CD4-positive, alpha-beta T cell treated with Interleukin-15 for 1 hour (primary cell): Measurements from ENCODE around the gene KIF26A.

Experiments used
- DNase-seq: peaks from one replicate; pipeline ENCODE4 v3.0.0-alpha.2; 2020

Gene KIF26A

DNA sequence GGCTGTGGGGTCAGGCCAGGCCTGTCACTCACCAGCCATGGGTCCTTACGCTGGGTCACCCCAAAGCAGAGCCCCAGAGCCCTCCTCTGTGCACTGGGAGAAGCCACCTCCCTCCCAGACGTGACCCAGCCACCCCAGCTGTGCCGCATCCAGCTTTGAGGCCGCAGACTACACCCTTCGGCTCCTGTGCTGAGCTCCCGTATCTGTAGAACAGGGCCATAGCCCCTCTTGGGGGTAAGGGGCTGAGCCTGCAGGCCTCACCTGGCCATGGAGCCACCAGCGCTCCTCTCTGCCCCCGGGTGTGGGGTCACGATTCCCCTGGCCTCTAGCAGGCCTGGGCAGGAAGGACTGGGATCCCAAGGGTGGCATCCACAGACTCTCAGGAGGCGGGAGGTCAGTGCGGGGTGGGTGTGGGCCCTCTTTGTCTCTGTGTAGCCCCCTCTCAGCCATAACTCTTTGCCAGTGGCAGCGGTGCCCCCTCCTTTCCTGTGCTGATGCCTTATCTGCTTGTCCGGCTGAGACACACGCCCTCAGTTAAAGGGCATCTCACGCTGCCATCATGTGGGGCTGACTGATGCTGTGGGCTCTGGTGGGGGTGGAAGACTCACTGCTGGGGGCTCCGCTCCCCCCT is 36.6 kb upstream of the KIF26A start:
- peak; percentile 13 for DNase-seq

DNA sequence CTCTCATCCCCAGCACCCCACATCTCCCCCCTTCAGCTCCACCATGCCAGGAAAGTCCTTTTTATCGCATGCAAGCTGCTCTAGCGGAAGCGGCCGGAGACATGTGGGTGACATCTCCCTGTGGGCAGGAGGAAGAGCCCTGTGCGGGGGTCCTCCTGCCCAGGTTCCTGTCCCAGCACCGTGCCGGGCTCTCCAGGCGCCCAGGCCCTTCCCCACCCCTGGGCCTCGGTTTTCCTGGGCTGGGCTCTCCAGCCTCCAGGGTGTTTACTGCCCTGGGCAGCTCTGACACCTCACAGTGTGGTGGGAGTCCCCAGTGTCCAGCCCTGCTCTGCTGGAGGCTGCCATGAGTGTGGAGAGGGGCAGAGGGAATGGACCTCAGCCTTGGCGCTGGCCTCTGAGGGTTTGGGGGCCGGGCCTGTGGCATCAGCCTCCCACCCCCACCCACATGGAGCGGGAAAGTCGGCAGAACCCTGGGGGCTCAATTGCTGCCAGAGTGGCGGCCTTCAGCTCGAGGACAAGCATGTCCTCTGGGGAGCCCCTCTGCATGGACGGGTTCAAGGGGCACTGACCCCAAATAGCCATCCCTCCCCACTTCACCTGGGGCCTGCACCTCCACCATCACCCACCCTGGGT is 36.0 kb upstream of the KIF26A start:
- peak; percentile 1 for DNase-seq

DNA sequence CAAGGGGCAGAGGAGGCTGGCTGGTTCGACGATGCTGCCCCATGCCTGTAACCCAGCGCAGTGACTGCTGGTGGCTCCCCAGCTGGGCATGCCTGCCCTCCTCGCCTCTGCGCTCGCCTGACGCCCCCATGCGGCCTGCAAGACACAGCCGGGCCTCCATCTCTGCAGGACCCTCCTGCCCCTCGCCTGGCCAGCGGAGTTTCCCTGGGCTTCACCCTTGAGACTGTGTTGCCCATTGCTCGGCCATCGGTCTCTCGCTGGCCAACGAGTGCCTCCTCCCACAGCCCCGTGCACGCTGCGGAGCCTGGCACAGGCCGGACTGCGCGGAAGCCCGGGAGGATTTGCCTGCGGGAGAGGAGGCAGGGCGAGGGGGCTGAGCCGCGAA is 35.3 kb upstream of the KIF26A start:
- no peak for DNase-seq

DNA sequence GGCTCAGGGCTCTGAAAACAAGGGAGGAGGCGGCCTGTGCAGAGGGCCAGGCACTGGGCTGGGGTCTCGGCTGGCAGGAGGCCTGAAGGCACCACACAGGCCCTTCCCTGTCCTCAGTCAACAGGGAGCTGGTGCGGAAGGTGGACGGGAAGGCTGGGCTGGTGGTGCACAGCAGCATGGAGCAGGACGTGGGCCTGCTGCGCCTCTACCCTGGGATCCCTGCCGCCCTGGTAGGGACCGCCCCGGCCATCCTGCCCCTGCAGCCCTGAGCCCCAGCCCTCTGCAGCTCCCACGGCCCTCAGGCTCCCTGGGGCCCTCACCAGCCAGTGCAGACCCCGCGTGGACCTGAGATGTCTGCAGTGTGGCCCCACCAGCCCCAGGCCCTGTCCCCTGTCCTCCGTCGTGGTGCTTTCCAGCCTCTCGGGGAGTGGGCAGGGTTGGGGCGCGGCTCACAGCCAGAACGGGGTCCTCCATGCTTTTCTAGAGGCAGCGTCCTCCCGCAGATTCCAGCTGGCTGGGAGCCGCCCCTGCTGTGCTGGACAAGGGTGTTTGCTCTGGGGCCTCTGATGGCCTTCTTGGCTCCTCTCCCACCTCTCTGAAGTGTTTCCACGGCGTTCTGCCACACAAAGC is 34.8 kb upstream of the KIF26A start:
- peak; percentile 1 for DNase-seq

GRCh38 chr14:104104076-104104901 is 34.1 kb upstream of the KIF26A start:
- DNase-seq = peak; percentile 9

DNA sequence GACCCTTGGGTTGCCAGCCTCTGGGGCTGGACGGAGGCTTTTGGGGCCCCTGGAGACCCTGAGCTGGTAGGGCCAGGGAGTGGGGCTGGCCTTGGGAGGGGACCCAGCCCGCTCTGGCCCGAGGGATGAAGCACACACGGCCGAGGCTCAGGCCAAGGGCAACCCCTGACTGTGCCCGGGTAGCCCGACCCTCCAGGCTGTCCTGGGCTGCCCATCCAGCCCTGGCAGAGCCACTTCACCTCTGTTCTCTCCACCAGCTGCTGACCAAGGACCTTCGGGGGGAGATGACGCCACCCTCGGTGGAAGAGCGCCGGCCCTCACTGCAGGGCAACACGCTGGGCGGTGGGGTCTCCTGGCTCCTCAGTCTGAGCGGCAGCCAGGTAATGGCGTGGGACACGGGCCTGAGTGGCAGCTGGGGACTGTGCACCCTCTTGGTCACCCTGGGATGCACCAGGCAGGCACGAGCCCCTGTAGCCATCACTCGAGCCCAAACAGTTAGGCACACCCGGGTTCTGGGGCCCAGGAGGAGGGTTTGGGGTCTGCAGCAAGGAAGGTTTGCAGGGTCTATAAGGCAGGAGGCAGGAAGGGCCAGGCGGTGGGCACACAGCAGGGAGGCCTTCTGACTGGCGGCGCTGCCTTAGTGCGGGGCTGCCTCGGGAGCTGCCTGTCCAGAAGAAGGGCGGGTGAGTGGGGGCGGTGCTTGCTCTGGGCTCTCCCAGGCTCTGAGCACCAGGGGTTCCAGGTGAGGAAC is 33.1 kb upstream of the KIF26A start:
- DNase-seq = peak; percentile 16

GRCh38 chr14:104105822-104106470 is 32.4 kb upstream of the KIF26A start:
- DNase-seq = peak; percentile 12

DNA sequence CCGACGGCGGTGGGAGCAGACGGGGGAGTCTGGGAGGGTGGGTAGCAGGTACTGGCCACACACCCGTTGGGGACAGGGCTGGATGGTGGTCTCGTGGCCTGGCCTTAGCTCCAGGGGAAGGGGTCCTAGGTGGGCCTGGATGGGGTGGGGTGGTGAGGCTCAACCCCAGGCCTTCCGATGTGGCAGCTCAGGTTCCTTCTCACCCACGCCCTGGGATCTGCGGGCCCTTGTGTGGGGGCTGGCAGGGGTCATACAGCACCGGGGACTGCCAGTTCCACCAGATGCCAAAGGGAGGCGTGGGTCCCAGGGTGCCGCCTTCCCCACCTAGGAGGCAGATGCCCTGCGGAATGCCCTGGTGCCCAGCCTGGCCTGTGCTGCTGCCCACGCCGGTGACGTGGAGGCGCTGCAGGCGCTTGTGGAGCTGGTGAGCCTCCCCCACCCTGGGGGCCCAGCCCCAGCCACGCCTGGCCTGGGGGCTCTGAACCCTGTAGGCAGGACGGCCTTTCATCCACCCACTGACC is 31.9 kb upstream of the KIF26A start:
- DNase-seq = peak; percentile 11

DNA sequence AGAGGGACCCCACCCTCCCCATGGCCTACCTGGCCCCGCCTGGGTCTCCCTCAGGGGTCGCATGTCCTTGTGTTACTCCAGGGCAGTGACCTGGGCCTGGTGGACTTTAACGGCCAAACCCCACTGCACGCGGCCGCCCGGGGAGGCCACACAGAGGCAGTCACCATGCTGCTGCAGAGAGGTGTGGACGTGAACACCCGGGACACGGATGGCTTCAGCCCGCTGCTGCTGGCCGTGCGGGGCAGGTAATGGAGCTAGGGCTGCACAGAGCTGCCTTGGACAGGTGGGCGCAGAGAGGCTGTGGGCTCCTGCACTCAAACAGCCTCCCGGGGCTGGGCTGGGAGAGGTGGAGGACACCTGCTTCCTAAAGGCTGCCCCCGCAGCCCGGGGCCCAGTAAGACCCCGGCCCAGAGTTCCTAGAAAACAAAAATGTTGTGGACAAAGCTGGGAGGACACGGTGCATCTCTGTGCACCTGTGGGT is 31.2 kb upstream of the KIF26A start:
- DNase-seq = peak; percentile 11

- DNase-seq = peak; percentile 13
These were observed 30.5 kb upstream of the KIF26A start for GRCh38 chr14:104107611-104108569.

DNA sequence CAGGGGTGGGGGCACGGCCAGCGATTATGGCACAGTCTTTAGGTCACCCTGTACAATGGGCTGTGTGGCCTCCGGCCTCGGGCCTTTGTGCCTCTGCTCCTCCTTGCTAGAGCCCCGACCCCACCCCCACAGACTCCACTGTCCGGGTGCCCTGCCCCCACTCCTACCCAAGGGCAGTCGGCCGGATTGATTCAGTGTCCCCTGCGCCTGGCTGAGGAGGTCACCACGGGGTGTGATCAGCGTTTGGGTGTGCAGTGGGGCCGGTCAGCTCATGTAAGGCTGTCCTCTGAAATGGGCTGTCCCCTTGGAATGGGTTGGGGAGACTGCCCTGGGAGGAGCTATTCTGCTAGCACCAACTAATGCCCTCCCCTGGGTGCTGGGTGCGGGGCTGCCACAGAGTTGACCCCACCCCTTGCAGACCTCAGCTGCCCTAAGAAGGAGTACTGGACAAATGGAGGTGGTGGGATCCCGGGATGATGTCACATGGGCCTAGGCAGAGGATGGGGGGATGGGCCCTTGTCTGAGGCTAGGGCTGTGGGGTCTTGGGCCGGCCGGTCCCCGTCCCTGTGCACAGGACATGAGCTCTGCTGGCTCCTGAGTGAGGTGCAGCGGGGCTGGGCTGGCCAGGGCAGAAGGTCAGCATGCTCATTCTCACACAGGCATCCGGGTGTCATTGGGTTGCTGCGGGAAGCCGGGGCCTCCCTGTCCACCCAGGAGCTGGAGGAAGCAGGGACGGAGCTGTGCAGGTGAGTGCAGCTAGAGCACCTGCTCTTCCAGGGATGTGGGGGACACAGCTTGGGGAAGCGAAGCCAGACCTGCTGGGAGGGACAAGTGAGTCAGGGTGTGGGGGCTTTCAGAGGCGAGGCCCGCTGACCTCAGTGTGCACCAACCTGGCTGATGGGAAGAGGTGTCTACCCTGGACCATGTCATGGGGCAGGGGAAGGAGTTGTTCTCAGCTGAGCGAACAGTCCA is 29.5 kb upstream of the KIF26A start:
- DNase-seq = peak; percentile 9

GRCh38 chr14:104109731-104110361 is 28.5 kb upstream of the KIF26A start:
- peak; percentile 6 for DNase-seq

DNA sequence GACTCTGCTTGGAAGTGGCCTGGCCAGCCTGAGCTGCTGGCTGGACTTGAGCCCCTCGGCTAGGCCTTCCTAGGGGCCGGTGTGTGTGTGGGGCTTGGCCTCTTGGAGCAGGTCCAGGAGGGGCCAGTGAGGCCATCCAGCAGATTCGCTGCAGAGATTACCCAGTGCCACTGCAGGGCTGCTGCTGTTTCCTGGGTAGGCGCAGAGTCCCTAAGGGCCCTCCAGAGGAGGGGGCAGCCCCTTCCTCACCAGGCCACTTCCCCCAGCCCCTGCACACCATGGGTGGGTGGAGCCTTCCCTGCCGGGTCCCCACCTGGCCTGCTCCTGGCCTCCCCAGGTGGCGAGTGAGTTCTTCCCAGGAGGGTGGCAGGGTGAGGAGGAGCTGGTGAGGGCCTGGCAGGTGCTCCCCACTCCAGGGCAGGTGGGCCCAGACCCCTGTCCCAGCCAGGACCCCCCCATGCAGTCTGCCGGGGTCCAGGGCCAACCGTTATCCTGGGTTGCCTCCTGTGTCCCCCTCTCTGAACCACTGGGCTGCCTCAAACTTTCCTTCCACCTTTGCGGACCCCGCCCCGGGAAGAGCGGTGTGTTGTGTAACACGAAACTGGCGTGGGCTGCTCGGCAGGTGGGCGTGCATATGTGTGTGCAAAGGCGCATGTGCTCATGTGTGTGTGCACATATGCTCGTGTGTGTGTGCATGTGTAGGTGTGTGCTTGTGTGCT is 27.7 kb upstream of the KIF26A start:
- DNase-seq = peak; percentile 13

DNA sequence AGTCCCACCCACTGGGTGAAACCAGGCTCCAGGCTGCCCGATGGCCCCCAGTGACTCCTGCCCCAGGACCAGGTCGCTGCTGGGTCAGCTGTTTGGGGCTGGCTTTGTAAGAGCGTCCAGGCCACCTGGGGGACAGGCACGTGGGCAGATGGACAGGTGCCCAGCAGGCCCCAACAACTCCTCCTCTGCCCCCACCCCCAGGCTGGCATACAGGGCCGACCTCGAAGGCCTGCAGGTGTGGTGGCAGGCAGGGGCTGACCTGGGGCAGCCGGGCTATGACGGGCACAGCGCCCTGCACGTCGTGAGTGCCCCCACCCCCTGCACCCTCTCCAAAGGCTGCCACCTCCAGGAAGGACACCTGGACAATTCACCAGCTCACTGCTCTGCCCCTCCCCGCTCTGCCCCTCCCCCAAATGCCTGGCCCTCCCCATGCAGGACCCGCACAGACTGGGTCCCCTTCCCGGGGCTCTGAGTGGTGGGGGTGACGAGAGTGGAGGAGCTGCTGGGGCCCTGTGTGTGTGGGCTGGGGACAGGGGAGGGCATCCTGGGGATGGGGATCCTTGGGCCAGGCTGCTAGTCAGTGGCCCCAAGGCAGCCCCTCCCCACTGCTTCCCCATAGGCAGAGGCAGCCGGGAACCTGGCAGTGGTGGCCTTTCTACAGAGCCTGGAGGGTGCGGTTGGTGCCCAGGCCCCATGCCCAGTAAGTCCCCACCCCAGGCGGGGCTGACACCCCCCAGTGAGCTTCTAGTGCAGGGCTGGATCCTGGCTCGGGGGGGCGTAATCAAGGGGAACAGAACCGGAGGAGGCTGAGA is 26.9 kb upstream of the KIF26A start:
- peak; percentile 14 for DNase-seq

DNA sequence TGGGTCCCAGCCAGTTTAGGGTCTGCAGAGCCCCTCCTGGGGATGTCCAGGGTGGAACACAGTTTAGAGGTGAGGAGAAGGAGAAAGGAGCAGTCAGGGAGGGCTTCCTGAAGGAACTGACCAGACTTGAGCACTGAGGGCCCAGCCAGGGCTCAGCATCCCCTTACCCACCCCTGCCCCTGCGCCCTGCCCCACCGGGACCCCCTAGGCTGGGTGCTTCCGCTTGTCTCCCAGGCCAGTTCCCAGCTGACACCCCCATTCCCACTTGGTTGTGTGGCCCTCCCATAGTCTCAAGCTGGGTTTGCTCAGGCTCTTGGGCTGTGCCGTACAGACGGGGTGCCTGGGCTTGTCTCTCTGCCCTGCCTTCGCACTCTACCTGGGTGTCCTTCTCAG is 26.3 kb upstream of the KIF26A start:
- DNase-seq = no peak

- DNase-seq = peak; percentile 9
These were observed 25.5 kb upstream of the KIF26A start for GRCh38 chr14:104112609-104113571.
